ENCODE results near the gene GPN2. TPM values are rescaled to one million over a fixed set of nuclear protein-coding genes. Genes with fewer than 3 reads are reported as not detected.

The GPN2 gene
- polyA plus RNA-seq, 1 experiment = 28.7 TPM

DNA sequence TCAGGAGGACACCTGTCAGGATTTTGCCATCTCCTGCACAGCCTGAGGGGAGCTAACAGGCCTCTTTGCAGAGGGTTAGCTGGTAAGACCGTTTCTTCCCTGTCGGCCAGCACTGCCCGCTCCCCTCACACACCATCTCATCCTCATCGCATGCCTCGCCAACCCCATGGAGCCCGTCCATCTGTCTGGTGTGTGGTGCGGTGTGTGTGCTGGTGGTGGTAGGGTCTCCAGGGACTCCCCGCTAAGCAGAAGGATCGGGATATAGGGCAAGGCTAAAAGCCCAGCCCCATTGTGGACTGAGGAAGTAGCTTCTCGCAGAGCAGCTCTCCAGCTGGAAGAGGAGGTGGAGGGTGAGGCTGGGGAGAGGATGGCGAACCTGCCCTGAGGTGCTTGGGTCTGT is 33.9 kb downstream of the GPN2 start:
- no peaks in the 10 kb centered on the region for H3K27me3 ChIP-seq (ENCODE audit: control insufficient read depth, insufficient read depth, low read length)

DNA sequence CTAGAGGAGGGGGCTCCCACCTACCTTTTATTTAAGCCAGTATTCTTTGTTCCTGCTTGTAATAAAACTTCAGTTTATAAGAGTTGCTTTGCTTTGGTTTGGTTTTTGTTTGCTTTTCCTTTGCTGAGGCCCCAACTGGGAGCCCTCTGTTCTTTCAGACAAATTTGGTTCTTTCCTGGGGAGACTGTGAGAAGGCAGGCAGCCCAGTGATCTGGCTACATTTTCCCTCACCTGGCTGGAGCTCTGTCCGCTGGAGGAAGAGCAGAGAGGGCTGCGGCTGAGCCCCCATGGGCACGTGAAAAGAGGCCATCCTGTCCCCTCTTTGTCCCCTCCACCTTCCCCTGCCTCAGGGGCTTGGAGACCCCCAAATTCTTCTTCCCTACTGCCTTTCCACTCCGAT is 34.4 kb downstream of the GPN2 start:
- no peaks in the 10 kb centered on the region for H3K27me3 ChIP-seq (ENCODE audit: control insufficient read depth, insufficient read depth, low read length)
- TF ChIP-seq, protein P1, sequence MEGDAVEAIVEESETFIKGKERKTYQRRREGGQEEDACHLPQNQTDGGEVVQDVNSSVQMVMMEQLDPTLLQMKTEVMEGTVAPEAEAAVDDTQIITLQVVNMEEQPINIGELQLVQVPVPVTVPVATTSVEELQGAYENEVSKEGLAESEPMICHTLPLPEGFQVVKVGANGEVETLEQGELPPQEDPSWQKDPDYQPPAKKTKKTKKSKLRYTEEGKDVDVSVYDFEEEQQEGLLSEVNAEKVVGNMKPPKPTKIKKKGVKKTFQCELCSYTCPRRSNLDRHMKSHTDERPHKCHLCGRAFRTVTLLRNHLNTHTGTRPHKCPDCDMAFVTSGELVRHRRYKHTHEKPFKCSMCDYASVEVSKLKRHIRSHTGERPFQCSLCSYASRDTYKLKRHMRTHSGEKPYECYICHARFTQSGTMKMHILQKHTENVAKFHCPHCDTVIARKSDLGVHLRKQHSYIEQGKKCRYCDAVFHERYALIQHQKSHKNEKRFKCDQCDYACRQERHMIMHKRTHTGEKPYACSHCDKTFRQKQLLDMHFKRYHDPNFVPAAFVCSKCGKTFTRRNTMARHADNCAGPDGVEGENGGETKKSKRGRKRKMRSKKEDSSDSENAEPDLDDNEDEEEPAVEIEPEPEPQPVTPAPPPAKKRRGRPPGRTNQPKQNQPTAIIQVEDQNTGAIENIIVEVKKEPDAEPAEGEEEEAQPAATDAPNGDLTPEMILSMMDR (IDR thresholded peaks at IDR 0.05; ENCODE audit: low read depth, low read length) = no peak
- ChIA-PET CTCF (interaction anchor here (1.4 kb wide), 1 partner anchor 23 kb away, joined by 4 read pairs; no protein-coding TSS in a partner anchor), POLR2A (interaction anchor here (3.0 kb wide), 1 partner anchor 9 kb away, joined by 17 read pairs; no protein-coding TSS in a partner anchor)
- no peaks in the 10 kb centered on the region for H3K9me3 ChIP-seq (ENCODE audit: control insufficient read depth, insufficient read depth, low read length)
- no peak overlapping the region for H3K4me3 ChIP-seq (ENCODE audit: low read depth, low read length)
- H3K27ac ChIP-seq (ENCODE audit: low read depth, low read length) = no peak overlapping the region
- DNase-seq (ENCODE audit: low read depth, low spot score) = no peak

More for the DNA sequence above, 33.9 kb downstream of the GPN2 start:
- H3K27ac ChIP-seq (ENCODE audit: low read depth, low read length) = no peak overlapping the region
- TF ChIP-seq, protein P1 (IDR thresholded peaks at IDR 0.05; ENCODE audit: low read depth, low read length) = no peak
- ChIA-PET POLR2A (interaction anchor here (3.0 kb wide), 1 partner anchor 9 kb away, joined by 17 read pairs; no protein-coding TSS in a partner anchor), CTCF (interaction anchor here (0.6 kb wide), 1 partner anchor 31 kb away, joined by 3 read pairs; no protein-coding TSS in a partner anchor)
- H3K9me3 ChIP-seq (ENCODE audit: control insufficient read depth, insufficient read depth, low read length) = no peaks in the 10 kb centered on the region
- no peak for DNase-seq (ENCODE audit: low read depth, low spot score)
- no peak overlapping the region for H3K4me3 ChIP-seq (ENCODE audit: low read depth, low read length)

DNA sequence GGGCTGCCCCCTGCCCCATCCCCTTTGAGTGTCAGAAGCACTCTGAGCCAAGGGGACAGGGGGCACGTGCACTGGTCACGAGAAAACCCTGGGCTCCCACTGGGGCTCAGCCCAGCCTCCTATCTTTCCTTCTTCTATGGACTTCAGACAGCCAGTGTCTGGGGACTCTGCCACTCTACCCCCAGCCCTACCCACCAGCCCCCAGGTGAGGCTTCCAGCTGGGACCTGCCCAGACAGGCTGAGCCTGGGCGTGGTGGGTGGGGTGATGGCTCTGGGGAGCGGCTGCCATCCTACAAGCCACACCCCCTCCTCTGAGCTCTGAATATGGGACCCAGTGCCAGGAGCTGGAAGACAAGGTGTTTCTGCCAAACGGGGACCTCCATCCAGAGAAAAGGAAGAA is 35.2 kb downstream of the GPN2 start:
- Histone ChIP-seq H3K9me3 (ENCODE audit: control insufficient read depth, insufficient read depth, low read length) (no peaks in the 10 kb centered on the region), H3K27me3 (ENCODE audit: control insufficient read depth, insufficient read depth, low read length) (no peaks in the 10 kb centered on the region), H3K27ac (ENCODE audit: low read depth, low read length) (no peak overlapping the region), H3K4me3 (ENCODE audit: low read depth, low read length) (no peak overlapping the region)
- TF ChIP-seq, protein P1 (IDR thresholded peaks at IDR 0.05; ENCODE audit: low read depth, low read length) = no peak
- ChIA-PET CTCF (interaction anchor here (0.6 to 1.4 kb wide), 2 partner anchors 12 to 24 kb away, joined by 4 read pairs; no protein-coding TSS in a partner anchor), POLR2A (interaction anchor here (3.0 kb wide), 1 partner anchor 10 kb away, joined by 17 read pairs; no protein-coding TSS in a partner anchor)
- DNase-seq (ENCODE audit: low read depth, low spot score) = no peak

DNA sequence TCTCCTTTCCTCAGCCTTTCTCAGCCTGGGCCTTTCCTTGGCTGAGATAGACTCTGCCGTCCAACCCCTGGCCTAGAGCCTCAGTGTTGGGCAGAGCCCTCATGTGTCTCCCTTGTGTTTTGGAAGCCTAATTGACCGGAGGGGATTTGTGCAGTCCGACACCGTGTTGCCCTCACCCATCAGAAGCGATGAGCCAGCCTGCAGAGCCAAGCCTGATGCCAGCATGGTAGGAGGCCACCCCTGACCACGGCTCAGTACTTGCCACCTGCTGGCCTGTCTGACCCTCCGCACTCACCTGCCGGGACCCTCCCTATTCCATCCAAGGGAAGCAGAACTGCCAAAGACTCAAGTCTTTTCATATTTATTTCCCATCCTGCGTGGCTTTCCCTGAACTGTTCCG is 36.5 kb downstream of the GPN2 start:
- ChIA-PET CTCF (no interaction called here), POLR2A (no interaction called here)
- H3K9me3 ChIP-seq (ENCODE audit: control insufficient read depth, insufficient read depth, low read length) = no peaks in the 10 kb centered on the region
- H3K4me3 ChIP-seq (ENCODE audit: low read depth, low read length) = no peak overlapping the region
- no peak overlapping the region for H3K27ac ChIP-seq (ENCODE audit: low read depth, low read length)
- no peaks in the 10 kb centered on the region for H3K27me3 ChIP-seq (ENCODE audit: control insufficient read depth, insufficient read depth, low read length)
- TF ChIP-seq, protein P1 (IDR thresholded peaks at IDR 0.05; ENCODE audit: low read depth, low read length) = no peak
- no peak for DNase-seq (ENCODE audit: low read depth, low spot score)

DNA sequence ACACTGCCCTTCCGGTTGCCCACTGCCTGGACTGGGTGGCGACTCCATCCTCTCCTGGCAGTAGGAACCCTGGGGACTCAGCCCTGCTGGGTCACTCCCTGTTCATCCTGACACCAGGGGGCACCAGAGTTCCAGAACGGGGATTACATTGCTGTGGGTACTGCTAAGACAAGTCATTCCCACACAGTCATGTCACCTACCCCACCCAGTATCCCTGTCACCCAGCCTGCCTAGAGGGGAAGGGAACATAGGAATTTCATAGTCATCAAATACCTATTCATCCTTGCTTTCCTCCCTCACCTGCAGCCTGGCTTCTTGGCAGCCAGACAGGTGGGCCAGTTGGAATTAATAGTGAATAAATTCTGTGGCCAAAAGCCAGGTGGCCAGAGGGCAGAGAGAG is 36.9 kb downstream of the GPN2 start:
- no peak overlapping the region for H3K27ac ChIP-seq (ENCODE audit: low read depth, low read length)
- H3K27me3 ChIP-seq (ENCODE audit: control insufficient read depth, insufficient read depth, low read length) = no peaks in the 10 kb centered on the region
- ChIA-PET CTCF (no interaction called here), POLR2A (no interaction called here)
- H3K4me3 ChIP-seq (ENCODE audit: low read depth, low read length) = no peak overlapping the region
- no peaks in the 10 kb centered on the region for H3K9me3 ChIP-seq (ENCODE audit: control insufficient read depth, insufficient read depth, low read length)
- TF ChIP-seq, protein P1 (IDR thresholded peaks at IDR 0.05; ENCODE audit: low read depth, low read length) = peak; percentile 89
- DNase-seq (ENCODE audit: low read depth, low spot score) = no peak
